Adrenal gland (tissue), 12 donors: ENCODE results near the gene SFXN5. TPM values are rescaled to one million over a fixed set of nuclear protein-coding genes. Genes with fewer than 3 reads are reported as not detected.

ENCODE experiments used
- DNase-seq, 7 donors: peaks; one replicate each; pipeline ENCODE4 v3.0.0-alpha.2; 2019 to 2020
- H3K27ac ChIP-seq, 5 donors: fragments of 200-600 bp; sonication (generic) in 4 of 5; 1 replicate in 3 of 5; 2 replicates in 2 of 5; pipeline versions ENCODE4 v1.5.1 to v1.8.0; 2016 to 2020; ENCODE audit warnings: mild to moderate bottlenecking in 1 of 5
- H3K27me3 ChIP-seq: fragments of 200-600 bp; 2 replicates; pipeline ENCODE4 v1.8.0; 2021
- H3K36me3 ChIP-seq, 2 donors: fragments of 200-600 bp; replicated peaks in 1 of 2; 1 replicate in 1 of 2; 2 replicates in 1 of 2; pipeline versions ENCODE4 v1.5.1 to v1.8.0; 2018 to 2022
- H3K4me1 ChIP-seq, 2 donors: fragments of 200-600 bp; replicated peaks in 1 of 2; 1 replicate in 1 of 2; 2 replicates in 1 of 2; pipeline versions ENCODE4 v1.5.1 to v1.8.0; 2018 to 2021
- H3K4me3 ChIP-seq, 4 donors: fragments of 200-600 bp; sonication (generic) in 3 of 4; one replicate each; pipeline ENCODE4 v1.5.1; 2016 to 2018
- H3K9me3 ChIP-seq, 3 donors: fragments of 200-600 bp; sonication (generic) in 1 of 3; replicated peaks in 1 of 3; 1 replicate in 2 of 3; 2 replicates in 1 of 3; pipeline versions ENCODE4 v1.5.1 to v1.8.0; 2016 to 2021
- CTCF ChIP-seq, 6 experiments: fragments of 450-650 bp in 4 of 6; fragments of 200-600 bp in 2 of 6; sonication (generic) in 1 of 6; IDR thresholded peaks; 1 replicate in 5 of 6; 2 replicates in 1 of 6; pipeline versions ENCODE4 v1.5.1 to v1.8.0; 2016 to 2021; ENCODE audit warnings: antibody characterized with exemption in 6 of 6, mild to moderate bottlenecking in 2 of 6, moderate library complexity in 1 of 6
- POLR2A ChIP-seq, 2 donors: fragments of 450-650 bp; IDR thresholded peaks; one replicate each; pipeline ENCODE4 v1.6.1; 2017; ENCODE audit warnings: antibody characterized with exemption in 2 of 2, mild to moderate bottlenecking in 2 of 2, moderate library complexity in 1 of 2
- WGBS, 4 donors: extraction: QIAGEN DNeasy Blood & Tissue Kit in 2 of 4; methylation state at CpG; one replicate each; pipeline versions ENCODE4 v1.1.5 to v1.1.7; 2013 to 2017; 5-methylcytosine and 5-hydroxymethylcytosine counted together
- intact Hi-C, 2 donors: fragments of 100-400 bp; cut with DNase I; formaldehyde crosslinking; loops; one replicate each; pipeline versions ENCODE4 v1.14.1 to v1.15.0; 2022 to 2023
- polyA plus RNA-seq, 3 donors: library from polyadenylated mRNA; stranded (reverse); fragments of 200-250 nt in 2 of 3; fragments of 350-450 nt in 1 of 3; fragmentation: Illumina TruSeq in 1 of 3; extraction: RNeasy Lipid Tissue Mini Kit (QIAGEN cat#74804) in 1 of 3; gene quantifications; one replicate each; pipeline ENCODE4 v1.2.3, GENCODE V29; 2013 to 2014
- total RNA-seq, 9 donors: library from RNA; depleted of rRNA in 4 of 9; stranded (reverse); fragments of >200 nt in 4 of 9; fragments of 120-200 nt in 1 of 9; fragmentation: NEBNext Ultra II Directional in 1 of 9; extraction: Animal tissue kit (Norgen Biotek cat#: 25700) in 1 of 9; gene quantifications; one replicate each; pipeline versions ENCODE4 v1.1.0 to v1.2.4, GENCODE V29; 2013 to 2023
- donor health status: healthy with polysubstance abuse.
- donor health status: Bipolar disorder and iron deficiency.
- donor health status: DM: yes; HTN: yes; CAD: no.
- donor health status: DM: no; HTN: no; CAD: no.
- donor health status: DM: no; HTN: no; CAD: no.
- donor health status: DM: yes; HTN: yes; CAD: no.

SFXN5 gene
- total and polyA plus RNA-seq, 12 donors = 12.2 to 56.5 (median 32.7) TPM

GRCh38 chr2:73000808-73001570, 70.5 kb downstream of the SFXN5 start:
- H3K27me3 ChIP-seq = no peaks in the 10 kb centered on the region
- H3K9me3 ChIP-seq = no peaks in the 10 kb centered on the region
- H3K36me3 ChIP-seq = peaks cover 0 to 5% of the 10 kb centered on the region in 2 donors
- peak in 1 of 7 donors; percentile 41 for DNase-seq
- no peak overlapping the region for H3K27ac ChIP-seq
- no peaks in the 10 kb centered on the region for H3K4me1 ChIP-seq
- intact Hi-C loops = no loop called here
- H3K4me3 ChIP-seq = no peak overlapping the region
- WGBS, 4 donors = 85 to 94% (median 93%) methylated on average over 6 of the region's 6 CpGs
- no peak for TF ChIP-seq CTCF (IDR thresholded peaks at IDR 0.05)
- TF ChIP-seq POLR2A (IDR thresholded peaks at IDR 0.05) = no peak

- H3K36me3 ChIP-seq = peaks cover 0 to under 1% of the 10 kb centered on the region in 2 donors
- intact Hi-C loops = loop anchor here in 1 of 2 donors (10.0 kb wide), 1 partner anchor 175 kb away; no protein-coding TSS in a partner anchor
- TF ChIP-seq POLR2A (IDR thresholded peaks at IDR 0.05) (no peak), CTCF (IDR thresholded peaks at IDR 0.05) (no peak)
- peak in 2 of 7 donors; percentile 23 to 35 for DNase-seq
- WGBS, 4 donors = 93 to 97% (median 93%) methylated on average over 10 to 13 of the region's 13 CpGs
- no peaks in the 10 kb centered on the region for H3K4me1 ChIP-seq
- H3K27me3 ChIP-seq = no peaks in the 10 kb centered on the region
- H3K4me3 ChIP-seq = no peak overlapping the region
- no peak overlapping the region for H3K27ac ChIP-seq
- H3K9me3 ChIP-seq = no peaks in the 10 kb centered on the region
Observed at GRCh38 chr2:72999729-73000725, 71.5 kb downstream of the SFXN5 start.

GRCh38 chr2:72998724-72999123, 72.8 kb downstream of the SFXN5 start:
- intact Hi-C loops = loop anchor here in 1 of 2 donors (10.0 kb wide), 1 partner anchor 176 kb away; no protein-coding TSS in a partner anchor
- no peaks in the 10 kb centered on the region for H3K9me3 ChIP-seq
- no peak overlapping the region for H3K4me3 ChIP-seq
- H3K27me3 ChIP-seq = no peaks in the 10 kb centered on the region
- no peak for DNase-seq
- H3K36me3 ChIP-seq = no peaks in the 10 kb centered on the region
- 85 to 100% (median 93%) methylated on average over 2 to 4 of the region's 4 CpGs for WGBS, 4 donors
- TF ChIP-seq POLR2A (IDR thresholded peaks at IDR 0.05) = no peak
- no peak for TF ChIP-seq CTCF (IDR thresholded peaks at IDR 0.05)
- H3K4me1 ChIP-seq = no peaks in the 10 kb centered on the region
- H3K27ac ChIP-seq = no peak overlapping the region

GRCh38 chr2:72998234-72998651, 73.3 kb downstream of the SFXN5 start:
- intact Hi-C loops = loop anchor here in 1 of 2 donors (10.0 kb wide), 1 partner anchor 177 kb away; no protein-coding TSS in a partner anchor
- DNase-seq = peak in 1 of 7 donors; percentile 37

More at GRCh38 chr2:72998234-72998651, 73.3 kb downstream of the SFXN5 start:
- TF ChIP-seq POLR2A (IDR thresholded peaks at IDR 0.05) (no peak), CTCF (IDR thresholded peaks at IDR 0.05) (no peak)
- no peaks in the 10 kb centered on the region for H3K9me3 ChIP-seq
- H3K27me3 ChIP-seq = no peaks in the 10 kb centered on the region
- no peak overlapping the region for H3K27ac ChIP-seq
- H3K4me3 ChIP-seq = no peak overlapping the region
- H3K36me3 ChIP-seq = no peaks in the 10 kb centered on the region
- 93 to 97% (median 95%) methylated on average over 7 to 12 of the region's 12 CpGs for WGBS, 4 donors
- H3K4me1 ChIP-seq = no peaks in the 10 kb centered on the region
